ENCODE results near the gene PLSCR4.
A peak's percentile ranks its signal among the peaks of the same experiment; 100 is the strongest.
"Not testable (repeated sequence)": the region's sequence is repeated elsewhere in the genome, so short reads cannot be mapped to it uniquely, and the experiment has no call there.

The PLSCR4 gene

GRCh38 chr3:146250449-146251382 is at the start of gene PLSCR4:
PLSCR4 (minus strand) TSS chr3:146251105; CDS start chr3:146222071, 29,034 bp downstream.
- peak; percentile 5 for DNase-seq (ENCODE audit: low read depth)

- not testable (repeated sequence) for DNase-seq (ENCODE audit: low read depth)
These were observed 42.5 kb upstream of the PLSCR4 start for GRCh38 chr3:146293401-146293800.

- DNase-seq (ENCODE audit: low read depth), result no peak
These were observed 33.0 kb upstream of the PLSCR4 start for GRCh38 chr3:146283781-146284445.

GRCh38 chr3:146280864-146281263 is 30.0 kb upstream of the PLSCR4 start:
- DNase-seq (ENCODE audit: low read depth), result no peak

- no peak for DNase-seq (ENCODE audit: low read depth)
These were observed 29.0 kb upstream of the PLSCR4 start for GRCh38 chr3:146279951-146280350.

- no peak for DNase-seq (ENCODE audit: low read depth)
These were observed 28.1 kb upstream of the PLSCR4 start for GRCh38 chr3:146279013-146279412.

GRCh38 chr3:146277953-146278631 is 27.2 kb upstream of the PLSCR4 start:
- no peak for DNase-seq (ENCODE audit: low read depth)

- no peak for DNase-seq (ENCODE audit: low read depth)
These were observed 24.6 kb upstream of the PLSCR4 start for GRCh38 chr3:146275476-146275875.

- DNase-seq (ENCODE audit: low read depth), result no peak
These were observed 23.9 kb upstream of the PLSCR4 start for GRCh38 chr3:146274833-146275232.

GRCh38 chr3:146273721-146274407 is 23.0 kb upstream of the PLSCR4 start:
- no peak for DNase-seq (ENCODE audit: low read depth)

GRCh38 chr3:146271180-146271579 is 20.3 kb upstream of the PLSCR4 start:
- DNase-seq (ENCODE audit: low read depth), result no peak

GRCh38 chr3:146269271-146269670 is 18.4 kb upstream of the PLSCR4 start:
- DNase-seq (ENCODE audit: low read depth), result no peak

GRCh38 chr3:146268535-146269219 is 17.8 kb upstream of the PLSCR4 start:
- no peak for DNase-seq (ENCODE audit: low read depth)

GRCh38 chr3:146265720-146266119 is 14.8 kb upstream of the PLSCR4 start:
- DNase-seq (ENCODE audit: low read depth), result no peak

- DNase-seq (ENCODE audit: low read depth), result no peak
These were observed 11.6 kb upstream of the PLSCR4 start for GRCh38 chr3:146262371-146263110.

GRCh38 chr3:146259880-146260589 is 9.1 kb upstream of the PLSCR4 start:
- no peak for DNase-seq (ENCODE audit: low read depth)

GRCh38 chr3:146256851-146257486 is 6.1 kb upstream of the PLSCR4 start:
- DNase-seq (ENCODE audit: low read depth), result no peak

GRCh38 chr3:146252445-146252844 is 1.5 kb upstream of the PLSCR4 start:
- not testable (repeated sequence) for DNase-seq (ENCODE audit: low read depth)

- DNase-seq (ENCODE audit: low read depth), result no peak
These were observed 984 bp downstream of the PLSCR4 start for GRCh38 chr3:146249921-146250320.

GRCh38 chr3:146247911-146248310 is 3.0 kb downstream of the PLSCR4 start:
- no peak for DNase-seq (ENCODE audit: low read depth)

Data from CMK (cell line).